GM23338 (cell line): ENCODE results near the gene MYOZ2. TPM values are rescaled to one million over a fixed set of nuclear protein-coding genes. Genes with fewer than 3 reads are reported as not detected.

ENCODE experiments used
- ATAC-seq: fragments of 200-7000 bp; cut with Tn5 transposase; 3 replicates; pipeline ENCODE4 v1.9.1; 2020
- DNase-seq: peaks from one replicate; pipeline ENCODE4 v3.0.0-alpha.2; 2015; ENCODE audit warnings: low spot score
- H2AFZ ChIP-seq: fragments of 200-600 bp; sonication (generic); 2 replicates; pipeline ENCODE4 v1.8.0; 2016; ENCODE audit warnings: antibody characterized with exemption, mild to moderate bottlenecking, moderate library complexity
- H3F3A ChIP-seq: fragments of 200-600 bp; sonication (generic); replicated peaks from 2 replicates; pipeline ENCODE4 v1.8.0; 2017; ENCODE audit warnings: antibody characterized with exemption, mixed run types, low read depth
- H3K27ac ChIP-seq: fragments of 200-600 bp; sonication (generic); 2 replicates; pipeline ENCODE4 v1.6.1; 2016; ENCODE audit warnings: low read depth
- H3K27me3 ChIP-seq: fragments of 200-600 bp; sonication (generic); 2 replicates; pipeline ENCODE4 v1.8.0; 2016; ENCODE audit warnings: mild to moderate bottlenecking, mixed run types, moderate library complexity; ENCODE audit not compliant: insufficient read depth
- H3K36me3 ChIP-seq: fragments of 200-600 bp; sonication (generic); 2 replicates; pipeline ENCODE4 v1.8.0; 2016; ENCODE audit warnings: mild to moderate bottlenecking; ENCODE audit not compliant: insufficient read depth
- H3K4me1 ChIP-seq: fragments of 200-600 bp; sonication (generic); 2 replicates; pipeline ENCODE4 v1.8.0; 2016; ENCODE audit warnings: mild to moderate bottlenecking, moderate library complexity; ENCODE audit not compliant: insufficient read depth
- H3K4me2 ChIP-seq: fragments of 200-600 bp; sonication (generic); 2 replicates; pipeline ENCODE4 v1.7.1; 2017; ENCODE audit warnings: mixed run types
- H3K4me3 ChIP-seq: fragments of 200-600 bp; sonication (generic); 2 replicates; pipeline ENCODE4 v1.6.1; 2016; ENCODE audit warnings: mixed run types
- H3K79me2 ChIP-seq: fragments of 200-600 bp; sonication (generic); replicated peaks from 2 replicates; pipeline ENCODE4 v1.8.0; 2017; ENCODE audit warnings: mild to moderate bottlenecking; ENCODE audit not compliant: insufficient read depth
- H3K9me2 ChIP-seq: fragments of 200-600 bp; sonication (generic); 2 replicates; pipeline ENCODE4 v1.8.0; 2017; ENCODE audit not compliant: insufficient read depth
- H4K20me1 ChIP-seq: fragments of 200-600 bp; sonication (generic); replicated peaks from 2 replicates; pipeline ENCODE4 v1.8.0; 2017; ENCODE audit warnings: mild to moderate bottlenecking; ENCODE audit not compliant: insufficient read depth
- H3K27ac Mint-ChIP-seq: 2 replicates; pipeline ENCODE4 v1.8.0; 2020; ENCODE audit warnings: inconsistent platforms, mild to moderate bottlenecking, moderate library complexity, mixed read lengths
- H3K27me3 Mint-ChIP-seq: 3 replicates; pipeline ENCODE4 v1.8.0; 2022; ENCODE audit warnings: low read depth, mild to moderate bottlenecking, moderate library complexity, mixed read lengths, inconsistent platforms; ENCODE audit not compliant: insufficient read depth, poor library complexity
- H3K36me3 Mint-ChIP-seq: 3 replicates; pipeline ENCODE4 v1.8.0; 2021; ENCODE audit warnings: low read depth, mild to moderate bottlenecking, inconsistent platforms, moderate library complexity, mixed read lengths
- H3K4me1 Mint-ChIP-seq: 3 replicates; pipeline ENCODE4 v1.8.0; 2020; ENCODE audit warnings: mild to moderate bottlenecking, inconsistent platforms, mixed read lengths
- H3K4me3 Mint-ChIP-seq: 3 replicates; pipeline ENCODE4 v1.8.0; 2021; ENCODE audit warnings: moderate library complexity, mild to moderate bottlenecking, inconsistent platforms, mixed read lengths
- H3K9me3 Mint-ChIP-seq: 3 replicates; pipeline ENCODE4 v1.8.0; 2020; ENCODE audit warnings: moderate library complexity, mild to moderate bottlenecking, inconsistent platforms, mixed read lengths
- CREB1 ChIP-seq: fragments of 250-450 bp; sonication (Bioruptor Pico); IDR thresholded peaks from 2 replicates; pipeline ENCODE4 v1.5.0; 2020; ENCODE audit warnings: low read depth, mild to moderate bottlenecking, moderate library complexity
- EZH2 ChIP-seq: fragments of 200-600 bp; sonication (generic); IDR thresholded peaks from one replicate; pipeline ENCODE4 v1.8.0; 2017; ENCODE audit warnings: antibody characterized with exemption, mild to moderate bottlenecking, low read depth; ENCODE audit not compliant: unreplicated experiment
- EZH2phosphoT487 ChIP-seq: fragments of 200-600 bp; sonication (generic); IDR thresholded peaks from one replicate; pipeline ENCODE4 v1.8.1; 2018; ENCODE audit warnings: antibody characterized with exemption; ENCODE audit not compliant: unreplicated experiment
- NANOG ChIP-seq: IDR thresholded peaks from 2 replicates; pipeline ENCODE4 v1.6.1; 2016; ENCODE audit warnings: antibody characterized with exemption, borderline replicate concordance
- POLR2AphosphoS5 ChIP-seq: IDR thresholded peaks from 2 replicates; pipeline ENCODE4 v1.6.1; 2016; ENCODE audit warnings: antibody characterized with exemption, low read depth
- STAT1 ChIP-seq: IDR thresholded peaks from one replicate; pipeline ENCODE4 v1.6.1; 2016; ENCODE audit warnings: antibody characterized with exemption; ENCODE audit not compliant: unreplicated experiment
- ZNF114 ChIP-seq: fragments of 250-450 bp; sonication (Bioruptor Pico); IDR thresholded peaks from 2 replicates; pipeline ENCODE4 v1.5.0; 2020; ENCODE audit warnings: mild to moderate bottlenecking, moderate library complexity
- ZNF331 ChIP-seq: fragments of 250-450 bp; sonication (Bioruptor Pico); IDR thresholded peaks from 2 replicates; pipeline ENCODE4 v1.5.0; 2020; ENCODE audit warnings: low read depth, mild to moderate bottlenecking, moderate library complexity
- polyA plus RNA-seq: library from polyadenylated mRNA; unstranded; fragments of >200 nt; fragmentation: Nextera tagmentation; extraction: Ambion mirVana; gene quantifications from 2 replicates; pipeline ENCODE4 v1.2.1, GENCODE V29; 2016
- total RNA-seq: library from RNA; depleted of rRNA; stranded (reverse); fragments of >200 nt; shearing (Covaris generic); gene quantifications from 2 replicates; pipeline ENCODE4 v1.2.3, GENCODE V29; 2014
- TF ChIP-seq, protein P1 (sequence below): IDR thresholded peaks from one replicate; pipeline ENCODE4 v1.6.1; 2018; ENCODE audit warnings: antibody characterized with exemption; ENCODE audit not compliant: unreplicated experiment
- TF ChIP-seq, protein P2 (sequence below): IDR thresholded peaks from 2 replicates; pipeline ENCODE4 v1.6.1; 2016; ENCODE audit warnings: antibody characterized with exemption
- TF ChIP-seq, protein P3 (sequence below): fragments of 250-450 bp; sonication (Bioruptor Pico); IDR thresholded peaks from 2 replicates; pipeline ENCODE4 v1.5.0; 2020; ENCODE audit warnings: mild to moderate bottlenecking, moderate library complexity

The MYOZ2 gene
- total and polyA plus RNA-seq, 2 experiments from 2014 or later = not detected

DNA sequence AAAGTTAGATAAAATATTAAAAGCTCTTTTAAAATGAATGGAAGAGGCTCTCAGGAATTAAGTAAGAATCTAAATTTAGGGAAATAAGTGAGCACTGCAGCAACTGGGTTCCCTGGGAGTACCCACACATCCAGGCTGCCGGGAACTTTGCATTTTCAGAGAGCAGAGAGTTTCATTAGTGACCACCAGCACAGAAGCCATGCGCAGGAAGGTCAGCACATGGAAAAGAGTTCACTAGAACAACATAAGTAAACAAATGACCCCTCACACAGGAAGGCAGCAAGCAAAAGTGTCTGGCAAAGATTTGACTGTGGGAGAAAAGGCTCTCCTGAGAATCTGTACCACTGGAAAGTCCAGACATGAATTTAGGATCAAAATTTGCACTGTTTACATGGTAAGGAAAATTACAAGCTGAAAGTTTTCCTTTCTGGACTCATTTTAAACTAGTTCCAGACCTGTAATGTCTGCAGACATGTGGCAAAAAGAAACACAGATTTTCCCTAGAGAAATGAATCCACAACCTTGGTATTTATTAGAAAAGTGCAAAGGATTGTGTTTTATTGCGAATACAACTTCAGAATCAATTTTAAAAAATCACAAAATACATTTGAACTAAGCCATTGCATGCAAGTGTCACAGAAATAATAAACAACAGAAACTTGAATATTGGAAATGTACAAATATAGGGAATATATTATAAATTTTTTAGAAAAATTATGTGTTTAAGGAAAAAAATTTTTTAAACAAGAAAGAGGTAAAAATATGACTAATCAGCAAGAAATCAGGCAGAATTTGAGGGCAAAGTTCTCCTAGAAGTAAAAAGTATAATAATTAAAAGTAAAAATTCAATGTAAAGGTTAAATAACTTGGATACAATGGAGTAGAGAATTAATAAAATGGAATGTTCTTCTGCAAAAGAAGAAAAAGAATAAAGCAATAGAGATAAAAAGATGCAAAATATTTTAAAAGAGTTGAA lies 18.4 kb upstream of the MYOZ2 start:
- ATAC-seq (no peak), DNase-seq (no peak)
- no peaks in the 10 kb centered on the region for H4K20me1 ChIP-seq
- TF ChIP-seq CREB1 = no peak
- TF ChIP-seq, protein P1, sequence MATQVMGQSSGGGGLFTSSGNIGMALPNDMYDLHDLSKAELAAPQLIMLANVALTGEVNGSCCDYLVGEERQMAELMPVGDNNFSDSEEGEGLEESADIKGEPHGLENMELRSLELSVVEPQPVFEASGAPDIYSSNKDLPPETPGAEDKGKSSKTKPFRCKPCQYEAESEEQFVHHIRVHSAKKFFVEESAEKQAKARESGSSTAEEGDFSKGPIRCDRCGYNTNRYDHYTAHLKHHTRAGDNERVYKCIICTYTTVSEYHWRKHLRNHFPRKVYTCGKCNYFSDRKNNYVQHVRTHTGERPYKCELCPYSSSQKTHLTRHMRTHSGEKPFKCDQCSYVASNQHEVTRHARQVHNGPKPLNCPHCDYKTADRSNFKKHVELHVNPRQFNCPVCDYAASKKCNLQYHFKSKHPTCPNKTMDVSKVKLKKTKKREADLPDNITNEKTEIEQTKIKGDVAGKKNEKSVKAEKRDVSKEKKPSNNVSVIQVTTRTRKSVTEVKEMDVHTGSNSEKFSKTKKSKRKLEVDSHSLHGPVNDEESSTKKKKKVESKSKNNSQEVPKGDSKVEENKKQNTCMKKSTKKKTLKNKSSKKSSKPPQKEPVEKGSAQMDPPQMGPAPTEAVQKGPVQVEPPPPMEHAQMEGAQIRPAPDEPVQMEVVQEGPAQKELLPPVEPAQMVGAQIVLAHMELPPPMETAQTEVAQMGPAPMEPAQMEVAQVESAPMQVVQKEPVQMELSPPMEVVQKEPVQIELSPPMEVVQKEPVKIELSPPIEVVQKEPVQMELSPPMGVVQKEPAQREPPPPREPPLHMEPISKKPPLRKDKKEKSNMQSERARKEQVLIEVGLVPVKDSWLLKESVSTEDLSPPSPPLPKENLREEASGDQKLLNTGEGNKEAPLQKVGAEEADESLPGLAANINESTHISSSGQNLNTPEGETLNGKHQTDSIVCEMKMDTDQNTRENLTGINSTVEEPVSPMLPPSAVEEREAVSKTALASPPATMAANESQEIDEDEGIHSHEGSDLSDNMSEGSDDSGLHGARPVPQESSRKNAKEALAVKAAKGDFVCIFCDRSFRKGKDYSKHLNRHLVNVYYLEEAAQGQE = no peak
- no peak for TF ChIP-seq ZNF331 (CRISPR knock-in tag)
- no peak for TF ChIP-seq NANOG
- no peak for TF ChIP-seq STAT1
- TF ChIP-seq ZNF114 = no peak
- TF ChIP-seq EZH2 = no peak
- H3K4me3 Mint-ChIP-seq = no peak overlapping the region
- no peaks in the 10 kb centered on the region for H3K36me3 Mint-ChIP-seq
- no peaks in the 10 kb centered on the region for H3K79me2 ChIP-seq
- H2AFZ ChIP-seq = peak overlapping the region; percentile 76; the same call in 1 of the 2 replicates
- H3K27me3 ChIP-seq = no peaks in the 10 kb centered on the region
- no peak overlapping the region for H3K27ac ChIP-seq
- H3K9me2 ChIP-seq = no peaks in the 10 kb centered on the region
- H3F3A ChIP-seq = no peaks in the 10 kb centered on the region
- no peak overlapping the region for H3K4me2 ChIP-seq
- no peak overlapping the region for H3K27ac Mint-ChIP-seq
- no peaks in the 10 kb centered on the region for H3K4me1 Mint-ChIP-seq
- no peak overlapping the region for H3K4me3 ChIP-seq
- H3K36me3 ChIP-seq = no peaks in the 10 kb centered on the region
- no peaks in the 10 kb centered on the region for H3K9me3 Mint-ChIP-seq
- no peaks in the 10 kb centered on the region for H3K27me3 Mint-ChIP-seq
- no peaks in the 10 kb centered on the region; the same call in 1 of the 2 replicates for H3K4me1 ChIP-seq

DNA sequence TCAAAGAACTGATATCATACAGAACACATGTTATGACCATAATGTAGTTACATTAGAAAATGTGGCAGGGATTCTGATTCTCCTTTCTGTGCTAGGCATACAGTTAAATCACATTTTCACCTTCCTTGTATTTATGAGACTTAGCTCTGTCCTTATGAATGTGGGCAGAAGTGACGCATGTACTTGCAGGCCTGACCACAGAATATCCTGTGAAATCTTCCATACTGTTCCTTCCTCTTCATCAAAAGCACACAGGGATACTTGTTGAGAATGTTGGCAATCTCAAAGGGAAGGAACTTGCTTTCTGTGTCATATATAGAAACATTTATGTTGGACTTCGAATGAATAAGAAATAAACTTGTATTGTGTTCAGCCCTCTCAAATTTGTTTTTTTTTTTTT lies 17.2 kb upstream of the MYOZ2 start:
- no peak overlapping the region for H3K4me3 ChIP-seq
- Mint-ChIP-seq H3K27me3 (no peaks in the 10 kb centered on the region), H3K4me1 (no peaks in the 10 kb centered on the region), H3K36me3 (no peaks in the 10 kb centered on the region), H3K4me3 (no peak overlapping the region), H3K9me3 (no peaks in the 10 kb centered on the region), H3K27ac (no peak overlapping the region)
- no peaks in the 10 kb centered on the region for H3K79me2 ChIP-seq
- H3K9me2 ChIP-seq = no peaks in the 10 kb centered on the region
- no peaks in the 10 kb centered on the region for H3K27me3 ChIP-seq
- DNase-seq = no peak
- no peak overlapping the region for H3K4me2 ChIP-seq
- H3F3A ChIP-seq = no peaks in the 10 kb centered on the region
- H3K36me3 ChIP-seq = no peaks in the 10 kb centered on the region
- H4K20me1 ChIP-seq = no peaks in the 10 kb centered on the region
- no peak for ATAC-seq
- no peak overlapping the region for H3K27ac ChIP-seq
- no peak overlapping the region for H2AFZ ChIP-seq
- no peaks in the 10 kb centered on the region; the same call in 1 of the 2 replicates for H3K4me1 ChIP-seq
- TF ChIP-seq, protein P2, sequence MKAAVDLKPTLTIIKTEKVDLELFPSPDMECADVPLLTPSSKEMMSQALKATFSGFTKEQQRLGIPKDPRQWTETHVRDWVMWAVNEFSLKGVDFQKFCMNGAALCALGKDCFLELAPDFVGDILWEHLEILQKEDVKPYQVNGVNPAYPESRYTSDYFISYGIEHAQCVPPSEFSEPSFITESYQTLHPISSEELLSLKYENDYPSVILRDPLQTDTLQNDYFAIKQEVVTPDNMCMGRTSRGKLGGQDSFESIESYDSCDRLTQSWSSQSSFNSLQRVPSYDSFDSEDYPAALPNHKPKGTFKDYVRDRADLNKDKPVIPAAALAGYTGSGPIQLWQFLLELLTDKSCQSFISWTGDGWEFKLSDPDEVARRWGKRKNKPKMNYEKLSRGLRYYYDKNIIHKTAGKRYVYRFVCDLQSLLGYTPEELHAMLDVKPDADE = no peak
- TF ChIP-seq POLR2AphosphoS5 (no peak), EZH2phosphoT487 (no peak), ZNF331 (CRISPR knock-in tag) (no peak)
- TF ChIP-seq, protein P3, sequence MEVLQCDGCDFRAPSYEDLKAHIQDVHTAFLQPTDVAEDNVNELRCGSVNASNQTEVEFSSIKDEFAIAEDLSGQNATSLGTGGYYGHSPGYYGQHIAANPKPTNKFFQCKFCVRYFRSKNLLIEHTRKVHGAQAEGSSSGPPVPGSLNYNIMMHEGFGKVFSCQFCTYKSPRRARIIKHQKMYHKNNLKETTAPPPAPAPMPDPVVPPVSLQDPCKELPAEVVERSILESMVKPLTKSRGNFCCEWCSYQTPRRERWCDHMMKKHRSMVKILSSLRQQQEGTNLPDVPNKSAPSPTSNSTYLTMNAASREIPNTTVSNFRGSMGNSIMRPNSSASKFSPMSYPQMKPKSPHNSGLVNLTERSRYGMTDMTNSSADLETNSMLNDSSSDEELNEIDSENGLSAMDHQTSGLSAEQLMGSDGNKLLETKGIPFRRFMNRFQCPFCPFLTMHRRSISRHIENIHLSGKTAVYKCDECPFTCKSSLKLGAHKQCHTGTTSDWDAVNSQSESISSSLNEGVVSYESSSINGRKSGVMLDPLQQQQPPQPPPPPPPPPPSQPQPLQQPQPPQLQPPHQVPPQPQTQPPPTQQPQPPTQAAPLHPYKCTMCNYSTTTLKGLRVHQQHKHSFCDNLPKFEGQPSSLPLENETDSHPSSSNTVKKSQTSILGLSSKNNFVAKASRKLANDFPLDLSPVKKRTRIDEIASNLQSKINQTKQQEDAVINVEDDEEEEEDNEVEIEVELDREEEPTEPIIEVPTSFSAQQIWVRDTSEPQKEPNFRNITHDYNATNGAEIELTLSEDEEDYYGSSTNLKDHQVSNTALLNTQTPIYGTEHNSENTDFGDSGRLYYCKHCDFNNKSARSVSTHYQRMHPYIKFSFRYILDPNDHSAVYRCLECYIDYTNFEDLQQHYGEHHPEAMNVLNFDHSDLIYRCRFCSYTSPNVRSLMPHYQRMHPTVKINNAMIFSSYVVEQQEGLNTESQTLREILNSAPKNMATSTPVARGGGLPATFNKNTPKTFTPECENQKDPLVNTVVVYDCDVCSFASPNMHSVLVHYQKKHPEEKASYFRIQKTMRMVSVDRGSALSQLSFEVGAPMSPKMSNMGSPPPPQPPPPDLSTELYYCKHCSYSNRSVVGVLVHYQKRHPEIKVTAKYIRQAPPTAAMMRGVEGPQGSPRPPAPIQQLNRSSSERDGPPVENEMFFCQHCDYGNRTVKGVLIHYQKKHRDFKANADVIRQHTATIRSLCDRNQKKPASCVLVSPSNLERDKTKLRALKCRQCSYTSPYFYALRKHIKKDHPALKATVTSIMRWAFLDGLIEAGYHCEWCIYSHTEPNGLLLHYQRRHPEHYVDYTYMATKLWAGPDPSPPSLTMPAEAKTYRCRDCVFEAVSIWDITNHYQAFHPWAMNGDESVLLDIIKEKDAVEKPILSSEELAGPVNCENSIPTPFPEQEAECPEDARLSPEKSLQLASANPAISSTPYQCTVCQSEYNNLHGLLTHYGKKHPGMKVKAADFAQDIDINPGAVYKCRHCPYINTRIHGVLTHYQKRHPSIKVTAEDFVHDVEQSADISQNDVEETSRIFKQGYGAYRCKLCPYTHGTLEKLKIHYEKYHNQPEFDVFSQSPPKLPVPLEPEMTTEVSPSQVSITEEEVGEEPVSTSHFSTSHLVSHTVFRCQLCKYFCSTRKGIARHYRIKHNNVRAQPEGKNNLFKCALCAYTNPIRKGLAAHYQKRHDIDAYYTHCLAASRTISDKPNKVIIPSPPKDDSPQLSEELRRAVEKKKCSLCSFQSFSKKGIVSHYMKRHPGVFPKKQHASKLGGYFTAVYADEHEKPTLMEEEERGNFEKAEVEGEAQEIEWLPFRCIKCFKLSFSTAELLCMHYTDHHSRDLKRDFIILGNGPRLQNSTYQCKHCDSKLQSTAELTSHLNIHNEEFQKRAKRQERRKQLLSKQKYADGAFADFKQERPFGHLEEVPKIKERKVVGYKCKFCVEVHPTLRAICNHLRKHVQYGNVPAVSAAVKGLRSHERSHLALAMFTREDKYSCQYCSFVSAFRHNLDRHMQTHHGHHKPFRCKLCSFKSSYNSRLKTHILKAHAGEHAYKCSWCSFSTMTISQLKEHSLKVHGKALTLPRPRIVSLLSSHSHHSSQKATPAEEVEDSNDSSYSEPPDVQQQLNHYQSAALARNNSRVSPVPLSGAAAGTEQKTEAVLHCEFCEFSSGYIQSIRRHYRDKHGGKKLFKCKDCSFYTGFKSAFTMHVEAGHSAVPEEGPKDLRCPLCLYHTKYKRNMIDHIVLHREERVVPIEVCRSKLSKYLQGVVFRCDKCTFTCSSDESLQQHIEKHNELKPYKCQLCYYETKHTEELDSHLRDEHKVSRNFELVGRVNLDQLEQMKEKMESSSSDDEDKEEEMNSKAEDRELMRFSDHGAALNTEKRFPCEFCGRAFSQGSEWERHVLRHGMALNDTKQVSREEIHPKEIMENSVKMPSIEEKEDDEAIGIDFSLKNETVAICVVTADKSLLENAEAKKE (CRISPR knock-in tag) = no peak
